Osteocyte (in vitro differentiated cells): Measurements from ENCODE around the gene MVD. TPM values are rescaled to one million over a fixed set of nuclear protein-coding genes. Genes with fewer than 3 reads are reported as not detected.

Experiments used
- DNase-seq: peaks from one replicate; pipeline ENCODE4 v3.0.0; 2021; ENCODE audit warnings: mixed read lengths; ENCODE audit not compliant: unreplicated experiment; ENCODE audit errors: extremely low spot score
- H3K27ac Mint-ChIP-seq: one replicate; pipeline ENCODE4 v1.8.0; 2021; ENCODE audit warnings: mild to moderate bottlenecking, mixed read lengths; ENCODE audit not compliant: unreplicated experiment
- H3K27me3 Mint-ChIP-seq: one replicate; pipeline ENCODE4 v1.8.0; 2021; ENCODE audit warnings: mixed read lengths; ENCODE audit not compliant: unreplicated experiment
- H3K36me3 Mint-ChIP-seq: one replicate; pipeline ENCODE4 v1.8.0; 2021; ENCODE audit warnings: mixed read lengths; ENCODE audit not compliant: unreplicated experiment
- H3K4me1 Mint-ChIP-seq: one replicate; pipeline ENCODE4 v1.8.0; 2021; ENCODE audit warnings: mixed read lengths; ENCODE audit not compliant: unreplicated experiment
- H3K4me3 Mint-ChIP-seq: one replicate; pipeline ENCODE4 v1.8.0; 2021; ENCODE audit warnings: mild to moderate bottlenecking, moderate library complexity, mixed read lengths; ENCODE audit not compliant: unreplicated experiment
- H3K9me3 Mint-ChIP-seq: one replicate; pipeline ENCODE4 v1.8.0; 2021; ENCODE audit warnings: mixed read lengths; ENCODE audit not compliant: unreplicated experiment
- total RNA-seq: library from RNA; stranded (reverse); gene quantifications from 2 replicates; pipeline ENCODE4 v1.2.1, GENCODE V29; 2021
- TF ChIP-seq, protein P1 (sequence below): fragments of 200-600 bp; sonication (generic); IDR thresholded peaks from 2 replicates; pipeline ENCODE4 v1.5.0; 2021; ENCODE audit warnings: antibody characterized with exemption, mild to moderate bottlenecking, moderate library complexity

Gene MVD
- total RNA-seq, 1 donor from 2014 or later: 32.8 TPM

DNA sequence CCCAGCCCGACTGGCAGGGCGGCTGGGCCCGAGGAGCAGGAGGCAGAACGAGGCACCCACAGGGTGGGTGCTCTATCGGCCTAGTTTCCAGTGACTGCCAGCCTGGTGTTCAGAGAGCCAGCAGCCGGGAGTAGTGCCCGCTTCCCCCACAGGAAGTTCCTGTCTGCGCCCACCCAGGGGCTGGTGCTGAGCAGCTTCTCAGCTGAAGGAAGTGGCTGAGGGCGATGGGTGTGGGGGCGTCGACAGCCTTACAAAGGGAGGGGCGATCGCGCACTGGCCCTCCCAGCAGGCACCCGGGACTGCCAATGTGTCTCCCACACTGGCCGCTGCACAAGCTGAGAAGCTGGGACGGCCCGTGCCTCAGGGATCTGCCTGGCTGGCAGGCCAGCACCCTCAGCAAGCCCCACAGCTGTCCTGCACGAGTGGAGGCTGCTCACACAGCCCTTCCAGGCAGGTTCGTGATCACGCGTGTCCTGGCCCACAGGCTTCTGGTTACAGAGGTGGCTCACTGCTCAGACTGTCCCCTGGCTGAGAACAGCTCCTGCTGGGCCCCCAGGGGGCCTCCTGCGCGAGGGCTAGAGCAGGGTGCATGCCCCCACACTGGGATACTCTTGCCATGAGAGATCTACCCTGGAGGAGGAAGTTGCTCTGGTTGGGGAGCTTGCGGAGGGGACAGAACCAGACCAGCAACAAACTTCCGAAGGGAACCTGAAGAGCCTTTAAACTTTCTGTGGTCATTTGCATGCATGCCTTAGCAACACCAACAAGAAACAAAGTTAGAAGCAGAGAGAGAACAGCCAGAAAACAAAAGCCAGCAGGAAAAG is 40.8 kb upstream of the MVD start:
- Mint-ChIP-seq H3K36me3 (no peaks in the 10 kb centered on the region), H3K27me3 (no peaks in the 10 kb centered on the region), H3K4me1 (peaks cover 33% of the 10 kb centered on the region), H3K27ac (no peak overlapping the region), H3K9me3 (no peaks in the 10 kb centered on the region), H3K4me3 (peak overlapping the region; percentile 21)
- TF ChIP-seq, protein P1, sequence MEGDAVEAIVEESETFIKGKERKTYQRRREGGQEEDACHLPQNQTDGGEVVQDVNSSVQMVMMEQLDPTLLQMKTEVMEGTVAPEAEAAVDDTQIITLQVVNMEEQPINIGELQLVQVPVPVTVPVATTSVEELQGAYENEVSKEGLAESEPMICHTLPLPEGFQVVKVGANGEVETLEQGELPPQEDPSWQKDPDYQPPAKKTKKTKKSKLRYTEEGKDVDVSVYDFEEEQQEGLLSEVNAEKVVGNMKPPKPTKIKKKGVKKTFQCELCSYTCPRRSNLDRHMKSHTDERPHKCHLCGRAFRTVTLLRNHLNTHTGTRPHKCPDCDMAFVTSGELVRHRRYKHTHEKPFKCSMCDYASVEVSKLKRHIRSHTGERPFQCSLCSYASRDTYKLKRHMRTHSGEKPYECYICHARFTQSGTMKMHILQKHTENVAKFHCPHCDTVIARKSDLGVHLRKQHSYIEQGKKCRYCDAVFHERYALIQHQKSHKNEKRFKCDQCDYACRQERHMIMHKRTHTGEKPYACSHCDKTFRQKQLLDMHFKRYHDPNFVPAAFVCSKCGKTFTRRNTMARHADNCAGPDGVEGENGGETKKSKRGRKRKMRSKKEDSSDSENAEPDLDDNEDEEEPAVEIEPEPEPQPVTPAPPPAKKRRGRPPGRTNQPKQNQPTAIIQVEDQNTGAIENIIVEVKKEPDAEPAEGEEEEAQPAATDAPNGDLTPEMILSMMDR: no peak
- no peak for DNase-seq

DNA sequence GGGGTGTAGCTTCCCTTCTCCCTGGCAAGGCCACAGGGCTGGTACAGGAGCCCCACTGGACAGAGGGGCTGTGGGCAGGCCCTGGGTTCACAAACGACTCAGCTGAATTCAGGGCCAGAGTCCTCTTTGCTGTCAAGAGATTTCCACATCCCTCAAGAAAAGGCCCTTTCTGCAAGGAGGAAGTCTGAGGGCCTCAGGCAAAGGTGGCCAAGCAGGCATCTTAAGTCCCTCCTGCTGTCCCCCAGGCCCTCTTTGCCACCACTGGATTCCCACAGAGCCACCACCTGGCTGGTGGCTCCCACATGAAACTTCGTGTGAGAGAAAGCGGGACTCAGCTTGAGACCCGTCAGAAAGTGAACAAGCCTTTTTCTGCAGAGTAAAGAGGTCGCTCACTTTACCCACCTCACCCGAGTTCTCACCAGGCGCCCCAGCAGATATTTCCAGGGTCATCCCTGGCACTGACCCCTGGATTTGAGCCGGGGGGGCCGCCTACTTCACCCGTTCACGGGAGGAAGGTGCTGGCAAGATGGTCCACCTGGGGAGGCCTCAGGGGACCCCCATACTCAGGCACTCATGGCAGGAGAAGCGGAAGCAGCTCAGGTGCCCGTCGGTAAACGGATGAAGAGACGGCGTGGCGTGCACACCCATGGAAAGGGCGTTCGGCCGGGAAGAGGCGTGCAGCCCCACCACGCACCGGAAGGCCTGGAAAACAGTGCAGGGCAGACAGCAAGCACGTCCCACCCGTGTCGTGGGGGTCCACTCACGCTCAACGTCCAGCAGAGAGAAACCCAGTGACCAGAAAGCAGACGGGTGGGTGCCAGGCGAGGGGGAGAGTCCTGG is 39.7 kb upstream of the MVD start:
- Mint-ChIP-seq H3K9me3 (no peaks in the 10 kb centered on the region), H3K36me3 (peaks cover 3% of the 10 kb centered on the region), H3K4me3 (peak overlapping the region; percentile 35), H3K27me3 (no peaks in the 10 kb centered on the region), H3K27ac (no peak overlapping the region), H3K4me1 (peaks cover 32% of the 10 kb centered on the region)
- no peak for DNase-seq
- TF ChIP-seq, protein P1: no peak

DNA sequence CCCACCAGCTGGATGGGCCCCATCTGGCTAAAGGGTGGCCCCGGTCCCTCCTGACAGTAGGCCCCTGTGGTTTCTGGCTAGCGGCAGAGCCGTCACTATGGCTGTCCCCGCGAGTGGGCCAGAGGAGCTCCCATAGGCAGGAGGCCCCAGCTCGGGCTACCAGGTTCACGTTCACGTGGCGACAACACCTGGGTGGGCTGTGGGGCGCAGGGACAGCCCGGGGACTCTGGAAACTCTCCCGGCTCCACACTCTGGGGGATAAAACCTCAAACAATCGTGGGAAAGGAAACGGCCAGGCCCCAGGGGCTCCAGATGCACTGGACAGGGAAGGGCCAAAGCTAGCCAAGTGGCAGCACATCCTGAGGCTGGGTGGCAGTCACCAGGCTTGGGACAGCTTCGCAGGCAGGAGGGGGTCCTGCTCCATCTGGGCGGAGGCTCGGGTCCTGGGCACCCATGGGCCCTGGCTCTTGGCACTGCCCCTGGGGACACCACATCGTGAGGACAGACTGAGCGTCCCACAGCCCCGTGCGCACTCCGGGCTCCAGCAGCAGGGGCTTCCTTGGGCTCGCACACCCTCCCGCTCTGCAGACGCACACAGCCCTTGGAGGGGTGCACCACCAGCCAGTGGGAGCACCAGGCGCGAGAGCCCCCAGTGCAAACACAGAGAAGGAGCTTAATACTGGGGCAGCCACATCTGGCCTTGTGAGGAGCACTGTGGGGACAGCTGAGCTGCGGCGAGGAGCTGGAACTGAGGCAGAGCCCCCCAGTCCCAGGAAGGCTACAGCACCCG is 38.9 kb upstream of the MVD start:
- DNase-seq: no peak
- Mint-ChIP-seq H3K36me3 (peaks cover 4% of the 10 kb centered on the region), H3K4me3 (no peak overlapping the region), H3K4me1 (peaks cover 25% of the 10 kb centered on the region), H3K9me3 (no peaks in the 10 kb centered on the region), H3K27me3 (no peaks in the 10 kb centered on the region), H3K27ac (no peak overlapping the region)
- TF ChIP-seq, protein P1: no peak

DNA sequence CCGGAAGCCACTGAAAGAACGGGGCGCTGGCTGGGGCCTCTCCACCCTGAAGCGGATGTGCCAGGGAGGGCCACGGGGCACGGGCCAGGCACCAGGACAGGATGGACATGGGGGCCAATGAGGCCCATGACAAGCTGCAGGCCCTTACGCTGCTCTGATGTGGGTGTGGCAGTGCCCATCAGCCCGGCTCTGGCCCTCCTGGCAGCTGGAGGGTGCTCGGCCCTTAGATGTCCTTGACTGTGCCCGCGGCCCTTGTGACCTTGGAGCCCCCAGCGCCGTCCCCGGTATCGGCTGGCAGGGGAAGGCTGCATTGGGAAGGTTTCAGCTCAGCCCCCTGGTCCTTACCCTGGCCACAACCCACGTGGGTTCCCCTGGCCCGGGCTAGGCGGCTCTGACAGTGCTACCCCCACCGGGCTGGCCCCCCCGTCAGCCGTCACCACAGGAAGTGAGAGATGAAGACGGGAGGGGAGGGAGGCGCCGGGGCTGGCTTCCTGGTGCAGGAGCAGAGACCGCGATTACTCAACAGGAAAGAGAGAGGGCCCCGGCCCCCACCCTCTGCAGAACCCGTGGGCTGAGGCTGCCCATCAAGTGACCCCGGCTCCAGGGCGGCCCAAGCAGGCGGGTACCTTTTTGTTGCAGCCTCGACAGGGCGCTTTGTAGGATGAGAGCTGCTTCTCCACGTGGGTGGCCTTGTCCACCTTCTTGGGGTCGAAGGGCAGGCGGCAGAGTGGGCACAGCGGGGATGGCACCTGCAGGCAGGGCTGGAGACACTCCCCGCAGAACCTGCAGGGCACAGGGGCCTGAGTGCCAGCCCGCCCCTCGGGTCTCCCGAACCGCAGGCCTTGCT is 38.0 kb upstream of the MVD start:
- H3K27ac Mint-ChIP-seq: peak overlapping the region; percentile 56
- H3K4me1 Mint-ChIP-seq: peaks cover 25% of the 10 kb centered on the region
- TF ChIP-seq, protein P1: no peak
- peaks cover 4% of the 10 kb centered on the region for H3K36me3 Mint-ChIP-seq
- peak; percentile 90 for DNase-seq
- no peaks in the 10 kb centered on the region for H3K9me3 Mint-ChIP-seq
- no peak overlapping the region for H3K4me3 Mint-ChIP-seq
- no peaks in the 10 kb centered on the region for H3K27me3 Mint-ChIP-seq
